ENCODE measurements around the gene PRR29.
"Not testable (repeated sequence)": the region's sequence is repeated elsewhere in the genome, so short reads cannot be mapped to it uniquely, and the experiment has no call there.

Gene PRR29

DNA sequence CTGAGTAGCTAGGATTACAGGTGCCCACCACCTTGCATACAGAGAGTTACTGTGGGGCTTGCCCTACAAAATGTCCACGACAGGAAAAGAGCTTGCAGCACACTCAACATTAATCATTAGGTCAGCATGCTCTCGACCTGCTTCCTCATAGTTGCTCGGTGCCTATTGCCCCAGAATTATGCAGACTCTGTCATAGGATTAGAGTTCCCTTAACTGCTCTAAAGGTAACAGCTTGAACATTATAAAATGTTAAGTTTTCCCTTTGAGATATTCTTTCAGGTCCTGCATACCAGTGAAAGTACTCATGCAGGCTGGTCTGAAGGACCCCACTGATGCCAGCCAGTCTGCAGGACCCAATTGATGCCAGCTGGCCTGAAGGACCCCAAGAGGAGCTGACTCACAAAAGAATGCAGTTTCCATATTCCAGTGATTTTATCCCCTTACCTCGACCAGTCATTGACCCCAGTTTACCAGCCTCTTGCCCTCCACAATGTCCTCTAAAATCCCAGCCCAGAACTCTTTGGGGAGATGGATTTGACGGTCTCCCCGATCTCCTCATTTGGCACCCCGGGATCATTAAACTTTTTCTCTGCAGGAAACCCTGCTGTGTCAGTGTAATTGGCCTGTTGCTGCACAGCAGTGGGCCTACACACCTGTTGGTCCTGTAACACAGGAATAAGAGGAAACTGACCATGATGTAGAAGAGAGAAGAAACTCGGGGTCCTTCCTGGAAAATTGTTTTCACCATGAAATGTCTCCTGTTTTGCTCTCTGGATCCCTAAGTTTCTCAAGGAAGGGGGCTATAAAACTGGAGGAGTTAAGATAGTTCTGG is 11.6 kb downstream of the PRR29 start:
- DNase-seq, result no peak

DNA sequence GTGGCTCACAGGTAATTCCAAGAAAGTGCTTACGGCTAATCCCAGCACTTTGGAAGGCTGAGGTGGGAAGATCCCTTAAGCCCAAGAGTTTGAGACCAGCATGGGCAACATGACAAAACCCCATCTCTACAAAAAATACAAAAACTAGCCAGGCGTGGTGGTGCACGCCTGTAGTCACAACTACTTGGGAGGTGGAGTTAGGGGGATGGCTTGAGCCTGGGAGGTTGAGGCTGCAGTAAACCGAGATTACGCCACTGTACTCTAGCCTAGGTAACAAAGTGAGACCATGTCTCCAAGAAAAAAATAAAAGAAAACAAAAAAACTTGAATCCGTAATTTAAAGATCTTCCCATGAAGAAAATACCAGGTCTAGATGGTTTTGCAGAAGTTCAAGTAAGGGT is 17.3 kb downstream of the PRR29 start:
- DNase-seq, result no peak

DNA sequence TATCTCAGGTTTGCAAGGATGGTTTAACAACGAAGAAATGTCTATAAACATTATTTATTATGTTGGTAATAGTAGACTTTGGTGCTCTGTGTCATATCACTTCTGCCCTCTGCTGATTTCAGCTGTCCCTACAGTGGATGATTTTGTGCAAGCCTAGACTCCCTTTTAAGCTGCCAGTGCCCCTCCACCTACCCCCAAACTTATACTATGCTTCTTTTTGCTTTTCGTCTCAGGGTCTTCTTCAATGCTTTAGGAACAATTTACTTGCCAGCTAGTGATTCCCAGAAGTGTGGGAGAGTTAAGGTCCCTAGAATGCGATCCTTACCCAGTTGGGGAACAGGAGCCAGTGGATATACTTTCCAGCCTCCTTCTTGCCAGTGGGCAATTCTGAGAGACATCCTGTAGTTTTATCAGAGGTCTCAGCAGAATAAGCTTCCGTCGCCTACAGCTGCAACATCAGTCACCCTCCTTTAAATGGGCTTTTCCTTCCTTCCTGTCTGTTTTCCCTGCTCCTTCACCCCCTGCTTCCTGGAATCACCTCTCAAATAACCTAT is 18.2 kb downstream of the PRR29 start:
- DNase-seq, result no peak

DNA sequence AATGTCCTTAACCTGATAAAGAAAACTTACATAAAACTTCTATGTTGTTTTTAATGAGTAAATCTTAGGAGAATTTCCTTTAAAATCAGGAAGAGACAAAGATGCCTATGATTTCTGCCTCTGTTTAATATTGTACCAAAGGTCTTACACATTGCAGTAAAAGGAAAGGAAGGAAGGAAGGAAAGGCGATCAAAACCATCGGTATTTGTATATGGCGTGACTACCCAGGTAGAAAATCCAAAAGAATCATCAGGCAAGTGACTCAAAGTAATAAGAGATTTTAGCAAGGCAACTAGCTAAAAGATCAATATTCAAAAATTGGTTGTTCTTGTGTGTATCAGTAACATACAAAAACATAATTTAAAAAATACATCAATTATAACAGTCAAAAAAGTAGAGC is 18.8 kb downstream of the PRR29 start:
- no peak for DNase-seq

DNA sequence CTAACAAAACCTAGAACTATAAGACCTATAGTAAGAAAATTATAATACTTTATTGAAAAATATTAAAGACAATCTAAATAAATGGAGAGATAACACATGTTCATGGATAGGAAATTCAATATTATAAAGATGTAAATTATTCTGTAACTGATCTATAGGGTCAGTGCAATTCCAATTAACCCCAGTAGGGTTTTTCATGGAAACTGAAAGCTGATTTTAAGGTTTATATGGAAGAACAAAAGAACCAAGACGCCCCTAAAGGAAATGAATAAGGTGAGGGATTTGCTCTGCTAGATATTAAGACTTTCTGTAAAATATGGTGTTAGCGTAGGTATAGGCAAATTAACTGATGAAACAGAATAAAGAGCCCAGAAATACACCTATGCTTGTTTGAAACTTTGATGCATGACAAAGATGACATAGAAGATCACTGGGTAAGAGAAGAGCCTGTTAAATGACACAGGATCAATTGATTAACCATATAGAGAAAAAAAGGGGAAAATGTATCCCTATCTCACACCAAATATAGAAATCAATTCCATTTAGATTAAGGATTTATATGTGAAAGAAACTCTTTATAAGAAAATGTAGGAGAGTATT is 19.3 kb downstream of the PRR29 start:
- DNase-seq, result no peak

DNA sequence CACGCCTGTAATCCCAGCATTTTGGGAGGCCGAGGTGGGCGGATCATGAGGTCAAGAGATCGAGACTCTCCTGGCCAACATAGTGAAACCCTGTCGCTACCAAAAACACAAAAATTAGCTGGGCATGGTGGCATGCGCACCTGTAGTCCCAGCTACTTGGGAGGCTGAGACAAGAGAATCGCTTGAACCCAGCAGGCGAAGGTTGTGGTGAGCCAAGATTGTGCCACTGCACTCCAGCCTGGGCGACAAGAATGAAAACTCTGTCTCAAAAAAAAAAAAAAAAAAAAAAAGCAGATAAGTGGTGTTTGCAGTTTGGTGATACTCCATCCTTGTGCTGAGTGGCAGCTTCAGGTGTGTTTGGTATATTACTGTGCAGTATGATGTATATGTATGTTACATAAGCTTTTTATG is 21.4 kb downstream of the PRR29 start:
- not testable (repeated sequence) for DNase-seq

DNA sequence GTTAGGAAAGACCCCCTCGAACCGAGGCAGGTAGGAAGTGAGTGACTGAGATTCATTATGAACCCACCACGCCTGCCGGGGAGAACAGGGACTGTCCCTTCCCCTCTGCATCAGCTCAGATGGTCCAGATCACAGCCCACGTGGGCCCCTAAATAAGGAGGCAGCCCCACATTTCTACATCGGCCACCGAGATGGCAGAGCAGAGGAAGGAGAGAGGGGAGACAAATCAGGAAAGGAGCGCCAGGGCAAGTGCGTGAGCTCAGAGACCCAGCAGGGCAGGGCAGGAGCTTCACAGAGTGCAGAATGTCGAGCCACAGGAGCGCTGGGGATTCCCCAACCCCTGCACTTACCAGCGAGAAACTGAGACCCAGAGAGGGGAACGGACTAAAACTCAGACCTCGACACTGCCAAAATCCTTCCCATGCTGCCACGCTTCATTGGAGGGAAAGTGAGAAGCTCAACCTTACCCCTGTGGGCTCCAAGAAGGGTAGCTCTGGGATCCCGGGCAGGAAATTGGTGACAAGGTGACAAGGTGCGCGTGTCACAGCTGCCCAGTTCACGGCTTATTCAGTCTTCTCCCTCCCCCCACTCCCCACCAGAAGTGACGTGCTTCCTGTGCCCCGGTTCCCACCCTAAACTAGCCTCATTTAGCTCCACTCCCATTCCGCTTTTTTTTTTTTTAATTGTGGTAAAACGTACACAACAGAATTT is 22.1 kb downstream of the PRR29 start, which contains the start of gene ICAM2:
ICAM2 (minus strand) TSS at position 578 of the 711 bp plus-strand sequence. CDS start 13,942 bp downstream, outside the sequence.
- peak in 3 of 51 donors; percentile 4 to 18 (median 15) for DNase-seq

DNA sequence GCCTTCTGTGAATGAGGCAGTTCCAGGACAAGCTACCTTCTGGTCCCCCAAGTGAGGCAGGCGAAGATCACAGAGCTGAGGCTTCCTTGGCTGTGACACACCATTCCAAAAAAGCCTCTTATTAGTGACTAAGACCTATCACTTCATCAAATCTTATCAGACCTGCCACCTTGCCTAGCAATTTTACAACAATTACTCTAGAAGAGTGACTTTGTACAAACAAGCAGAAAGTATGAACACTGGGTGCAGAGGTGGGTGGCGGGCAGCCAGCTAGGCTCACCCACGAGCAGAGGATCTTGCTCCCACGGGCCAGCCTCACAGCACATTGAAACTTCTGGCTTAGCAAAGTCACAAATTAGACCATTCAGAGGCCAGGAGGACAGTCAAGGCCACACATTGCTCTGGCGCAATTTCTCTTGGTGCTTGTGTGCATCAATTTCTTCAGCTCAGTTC is 24.5 kb downstream of the PRR29 start:
- no peak for DNase-seq

DNA sequence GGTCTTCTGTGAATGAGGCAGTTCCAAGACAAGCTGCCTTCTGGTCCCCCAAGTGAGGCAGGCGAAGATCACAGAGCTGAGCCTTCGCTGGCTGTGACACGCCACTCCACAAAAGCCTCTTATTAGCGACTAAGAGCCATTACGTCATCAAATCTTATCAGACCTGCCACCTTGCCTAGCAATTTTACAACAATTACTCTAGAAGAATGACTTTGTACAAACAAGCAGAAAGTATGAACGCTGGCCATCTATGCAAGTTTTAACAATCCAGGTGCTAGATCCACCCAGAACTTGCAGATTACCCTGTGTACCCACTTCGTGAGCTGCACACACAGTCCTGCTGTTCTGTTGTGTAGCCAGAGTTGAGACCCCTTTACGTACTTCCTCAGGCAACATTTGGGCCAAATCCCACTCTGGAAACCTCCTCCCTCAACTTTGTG is 26.1 kb downstream of the PRR29 start:
- DNase-seq, result no peak

DNA sequence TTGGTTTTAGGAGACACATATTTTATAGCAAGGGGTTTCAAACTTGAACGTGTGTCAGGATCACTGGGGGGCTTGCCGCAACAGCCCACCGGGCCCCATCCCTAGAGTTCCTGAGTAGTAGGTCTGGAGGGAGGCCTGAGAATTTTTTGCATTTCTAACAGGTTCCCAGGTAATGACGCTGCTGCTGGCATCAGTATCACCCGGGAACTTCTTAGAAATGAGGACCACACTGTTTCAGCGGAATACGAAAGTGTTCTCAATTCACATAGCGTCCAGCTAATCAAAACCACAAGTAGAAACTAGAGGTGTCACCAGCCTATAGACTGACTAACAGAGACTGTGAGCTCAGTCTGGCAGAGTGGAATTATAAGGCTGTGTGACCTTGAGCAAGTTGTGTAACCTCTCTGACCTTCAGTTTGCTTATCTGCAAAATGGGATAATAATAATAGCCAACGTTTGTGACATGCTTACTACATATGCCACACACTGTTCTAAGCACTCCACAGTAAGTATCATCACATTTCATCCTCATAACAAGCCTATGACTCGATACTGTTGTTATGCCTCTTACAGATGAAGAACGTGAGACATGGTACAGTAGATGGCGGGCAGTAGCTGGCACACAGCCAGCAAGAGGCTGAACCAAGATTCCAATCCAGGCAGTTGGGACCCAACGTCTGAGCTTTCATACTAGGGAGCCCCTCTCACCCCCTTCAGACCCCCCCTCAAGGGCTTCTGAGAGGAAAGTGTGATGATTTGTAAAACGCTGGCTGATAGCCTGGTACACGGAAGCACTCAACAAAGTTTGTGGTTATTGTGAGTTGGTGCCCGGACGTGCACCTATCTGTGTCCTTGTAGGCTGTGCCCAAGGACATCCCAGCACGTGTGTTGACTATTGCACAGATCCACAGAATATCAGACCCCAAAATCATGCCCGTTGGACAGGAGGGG is 26.9 kb downstream of the PRR29 start:
- DNase-seq, result no peak

DNA sequence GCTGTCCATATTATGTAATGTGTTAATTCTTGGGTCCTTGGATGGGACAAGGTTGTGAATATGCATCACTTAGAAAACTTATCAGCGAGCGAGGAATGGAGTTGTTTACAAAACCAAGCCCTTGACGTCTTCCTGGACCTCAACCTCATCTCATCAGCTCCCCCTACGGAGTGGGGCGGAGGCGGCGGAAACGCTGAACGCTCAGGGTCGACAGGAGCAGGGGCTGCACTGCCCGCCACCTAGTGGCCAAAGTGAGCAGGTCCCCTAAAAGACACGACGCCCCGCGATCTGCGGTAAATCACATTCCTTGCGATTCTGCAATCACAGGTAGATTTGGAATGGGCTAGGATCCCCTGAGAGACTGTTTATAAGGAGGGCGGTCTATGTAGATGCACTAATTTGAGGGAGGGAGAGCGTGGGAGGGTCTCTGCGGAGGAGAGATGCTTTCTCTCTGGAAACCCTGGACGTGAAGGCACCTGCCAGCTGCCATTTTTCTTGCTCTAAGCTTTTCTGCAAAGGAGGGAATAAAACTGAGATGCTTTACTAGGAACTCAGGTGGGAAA is 27.7 kb downstream of the PRR29 start:
- DNase-seq, result peak in 17 of 51 donors; percentile 3 to 48 (median 19)

DNA sequence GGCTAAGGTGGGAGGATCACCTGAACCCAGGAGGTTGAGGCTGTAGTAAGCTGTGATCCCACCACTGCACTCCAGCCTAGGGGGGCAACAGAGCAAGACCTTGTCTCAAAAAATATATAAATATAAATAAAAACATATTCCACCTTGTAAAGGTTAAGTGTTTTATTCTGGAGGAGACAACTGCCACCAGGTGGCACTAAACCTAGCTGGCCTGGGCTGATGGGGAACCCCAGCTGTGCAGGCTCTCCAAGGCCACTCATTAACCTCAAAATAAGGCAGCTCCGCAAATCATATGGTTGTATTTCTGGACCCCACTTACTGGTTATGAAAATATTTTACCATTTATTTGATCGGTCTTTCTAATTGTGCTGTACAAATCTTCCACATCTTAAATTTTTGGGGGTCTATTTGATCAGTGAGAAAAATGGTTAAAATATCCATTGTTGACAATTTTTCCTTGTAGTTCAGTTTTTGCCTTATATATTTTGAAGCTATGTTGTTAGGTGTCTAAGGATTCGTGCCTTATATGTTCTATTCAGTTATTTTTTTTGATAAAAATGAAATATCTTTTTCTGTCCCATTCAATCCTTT is 30.8 kb downstream of the PRR29 start:
- peak in 27 of 51 donors; percentile 3 to 65 (median 33) for DNase-seq

DNA sequence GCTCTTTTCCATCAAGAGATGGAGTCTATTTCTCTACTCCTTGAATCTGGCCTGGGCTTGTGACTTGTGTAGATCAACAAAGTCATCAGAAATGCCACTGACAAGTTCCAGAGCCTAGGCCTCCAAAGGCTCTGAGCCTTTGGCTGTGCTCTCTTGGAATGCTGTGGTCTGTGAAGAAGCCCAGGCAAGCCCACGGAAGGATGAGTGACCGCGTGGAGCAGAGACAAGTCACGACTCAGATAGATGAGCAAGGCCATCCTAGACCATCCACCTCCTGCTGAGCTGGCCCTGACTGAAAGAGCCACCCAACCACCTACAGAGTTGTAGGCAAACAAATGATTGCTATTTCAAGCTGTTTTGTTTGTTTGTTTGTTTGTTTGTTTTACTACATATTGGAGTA is 33.9 kb downstream of the PRR29 start:
- no peak for DNase-seq

DNA sequence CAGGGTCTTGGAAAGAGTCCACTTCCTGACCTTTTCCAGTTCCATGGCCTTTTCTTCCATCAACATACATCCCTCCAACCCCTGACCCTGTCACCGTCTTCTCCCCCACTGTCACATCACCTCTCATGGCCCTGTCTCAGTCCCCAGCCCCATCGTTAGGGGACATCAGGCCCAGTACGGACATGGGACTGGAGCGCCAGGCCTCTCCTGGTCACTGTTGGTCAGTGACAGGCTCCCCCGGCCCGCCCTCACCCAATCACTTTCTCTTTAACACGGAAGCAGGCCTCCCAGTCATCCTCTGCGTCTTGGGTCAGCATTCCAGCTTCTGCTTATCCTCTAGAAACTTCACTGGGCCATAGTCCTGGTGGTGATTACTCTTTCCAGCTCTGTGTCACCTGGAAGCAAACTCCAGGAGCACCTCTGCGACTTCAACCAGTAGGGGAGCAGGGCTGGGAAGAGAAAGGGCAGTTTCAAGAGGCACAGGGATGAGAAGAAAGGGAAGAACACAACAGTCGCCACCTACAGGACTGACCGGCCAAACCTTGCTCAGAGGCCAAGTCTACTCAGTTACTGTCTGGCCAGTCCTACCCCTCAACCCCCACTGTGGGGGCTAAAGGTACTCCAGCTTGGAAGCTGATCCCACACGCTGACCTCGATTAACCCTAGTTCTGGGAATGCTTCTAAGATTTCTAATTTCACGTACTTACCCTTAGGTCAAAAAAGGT is 38.2 kb downstream of the PRR29 start:
- DNase-seq, result no peak

DNA sequence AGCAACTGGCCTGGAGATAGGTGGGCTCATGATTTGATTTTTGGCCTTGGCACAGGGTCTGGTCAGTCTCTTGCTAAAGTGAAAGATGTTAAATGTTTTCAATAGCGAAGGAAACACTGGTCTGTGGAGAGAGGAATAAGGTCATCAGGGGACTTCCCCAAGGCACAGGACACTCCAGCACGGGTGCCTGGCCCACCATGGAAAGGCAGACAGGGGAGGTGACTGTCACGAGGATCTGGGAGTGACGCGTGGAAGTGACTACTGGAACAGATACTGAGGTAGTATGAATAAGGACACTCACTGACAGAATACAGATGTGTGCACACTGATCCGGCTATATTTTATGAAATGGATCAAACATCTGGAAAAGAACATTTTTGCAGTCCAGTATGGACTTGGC is 39.0 kb downstream of the PRR29 start:
- DNase-seq, result no peak

DNA sequence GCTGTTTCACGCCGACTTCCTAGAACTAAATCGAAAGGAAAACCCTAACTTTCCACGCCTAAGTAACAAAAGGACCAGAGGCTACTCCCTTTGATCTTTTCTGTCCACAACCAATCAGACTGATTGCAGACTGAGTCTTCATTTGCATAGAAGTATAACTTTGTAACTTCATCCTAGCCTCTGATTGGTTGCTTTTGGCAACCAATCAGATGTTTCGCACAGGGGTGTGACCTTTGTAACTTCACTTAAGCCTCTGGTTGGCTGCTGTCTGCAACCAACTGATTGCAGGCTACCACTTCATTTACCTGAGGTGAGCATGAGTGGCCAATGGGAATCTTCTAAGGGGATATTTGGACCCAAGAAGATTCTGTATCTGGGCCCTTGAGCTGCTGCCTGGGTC is 39.7 kb downstream of the PRR29 start:
- no peak for DNase-seq

DNA sequence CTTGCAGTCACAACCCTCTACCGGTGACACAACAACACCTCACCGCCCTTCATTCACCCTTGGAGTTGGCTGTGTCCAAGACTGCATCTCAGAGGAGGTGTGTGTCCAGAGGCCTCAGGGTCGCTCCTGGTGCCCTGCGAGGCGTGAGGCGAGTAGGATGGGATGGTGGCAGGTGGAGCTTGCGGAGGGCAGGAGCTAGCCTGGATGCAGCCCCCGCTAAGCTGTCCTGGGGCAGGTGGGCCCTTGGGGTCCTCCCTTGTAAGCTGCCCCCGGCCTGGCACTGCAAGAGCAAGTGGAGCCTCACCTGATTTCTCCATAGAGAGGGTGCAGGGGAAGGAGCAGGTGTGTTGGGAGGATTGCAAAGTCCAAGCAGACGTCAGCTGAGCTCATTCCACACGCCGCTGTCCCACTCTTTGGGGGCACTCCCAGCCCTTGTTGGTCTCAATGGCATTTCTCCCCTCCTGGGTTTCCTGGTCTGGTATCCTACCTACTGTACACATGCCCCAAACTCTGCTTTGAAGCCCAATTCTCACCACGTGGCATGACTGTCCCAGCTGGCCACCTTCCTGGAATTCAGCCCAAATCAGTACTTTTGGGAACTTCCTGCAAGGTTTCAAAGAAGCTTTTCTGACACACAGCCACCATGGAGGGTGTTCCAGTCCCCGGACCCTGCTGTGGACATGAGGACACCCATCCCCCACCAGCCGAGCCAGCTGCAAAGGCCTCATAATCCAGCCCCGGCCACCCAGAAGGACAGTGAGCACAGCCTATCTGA is 40.4 kb downstream of the PRR29 start:
- DNase-seq, result no peak

DNA sequence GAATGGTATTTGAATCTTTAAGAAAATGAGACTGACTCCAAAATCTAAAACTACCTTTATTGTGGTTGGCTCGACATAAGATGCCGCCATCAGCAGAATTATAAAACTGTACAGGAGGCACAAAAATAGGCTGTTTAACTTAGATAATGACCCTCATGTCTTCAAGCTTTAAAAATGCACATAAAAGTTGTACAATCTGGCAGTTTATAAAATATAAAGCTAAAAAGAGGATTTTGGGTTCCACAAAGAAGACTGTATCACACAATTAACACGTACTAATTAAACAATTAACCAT is 40.9 kb downstream of the PRR29 start:
- no peak for DNase-seq

DNA sequence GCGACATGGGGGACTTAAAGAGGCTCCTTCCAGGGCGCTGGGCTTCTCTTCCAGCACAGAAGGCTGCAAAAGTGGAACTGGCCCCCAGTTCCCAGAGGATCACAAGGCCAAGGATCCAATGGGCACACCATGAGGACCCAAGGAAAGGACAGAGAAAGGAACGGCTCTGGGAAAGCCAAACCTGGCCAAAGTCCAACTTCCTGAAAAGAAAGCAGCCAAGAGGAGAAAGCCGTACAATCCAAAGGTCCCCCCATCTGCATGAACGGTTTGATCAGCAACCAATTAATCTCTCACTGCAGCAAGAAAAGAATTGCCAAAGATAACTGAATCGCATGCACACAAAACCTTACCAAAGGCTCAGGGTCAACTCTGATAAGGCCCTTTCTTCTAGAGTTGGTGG is 42.1 kb downstream of the PRR29 start:
- DNase-seq, result no peak
